PC-3 (cell line): ENCODE data around the gene CROT.

ENCODE experiments used
- EZH2 ChIP-seq: fragments of 300-600 bp; sonication (generic); IDR thresholded peaks from one replicate; pipeline ENCODE4 v1.6.1; 2017; ENCODE audit warnings: antibody characterized with exemption, mild to moderate bottlenecking, low read length; ENCODE audit not compliant: unreplicated experiment
- EZH2phosphoT487 ChIP-seq: fragments of 300-600 bp; sonication (generic); IDR thresholded peaks from 2 replicates; pipeline ENCODE4 v1.6.1; 2018; ENCODE audit warnings: mild to moderate bottlenecking, antibody characterized with exemption, low read length, borderline replicate concordance
- TF ChIP-seq, protein P1 (sequence below): fragments of 300-600 bp; sonication (generic); conservative IDR thresholded peaks from 2 replicates; pipeline ENCODE4 v1.5.1; 2017; ENCODE audit warnings: antibody characterized with exemption, low read depth, mild to moderate bottlenecking, low read length

DNA sequence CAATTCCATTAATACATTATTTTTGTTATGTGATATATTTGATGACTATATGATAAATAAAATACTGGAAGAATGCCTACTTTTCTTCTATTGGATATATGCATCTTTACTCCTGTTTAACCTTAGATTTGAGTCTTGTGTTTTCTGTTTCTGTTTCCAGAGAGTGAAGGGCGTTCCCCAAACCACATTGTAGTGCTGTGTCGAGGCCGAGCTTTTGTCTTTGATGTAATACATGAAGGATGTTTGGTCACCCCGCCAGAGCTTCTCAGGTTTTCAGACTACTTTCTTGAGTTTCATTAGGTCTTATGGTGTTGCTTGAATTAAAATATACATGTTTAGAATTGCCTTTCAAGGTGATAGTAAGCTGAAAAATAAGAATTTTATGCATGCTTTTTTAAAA lies 23.8 kb downstream of the CROT start:
- TF ChIP-seq, protein P1, sequence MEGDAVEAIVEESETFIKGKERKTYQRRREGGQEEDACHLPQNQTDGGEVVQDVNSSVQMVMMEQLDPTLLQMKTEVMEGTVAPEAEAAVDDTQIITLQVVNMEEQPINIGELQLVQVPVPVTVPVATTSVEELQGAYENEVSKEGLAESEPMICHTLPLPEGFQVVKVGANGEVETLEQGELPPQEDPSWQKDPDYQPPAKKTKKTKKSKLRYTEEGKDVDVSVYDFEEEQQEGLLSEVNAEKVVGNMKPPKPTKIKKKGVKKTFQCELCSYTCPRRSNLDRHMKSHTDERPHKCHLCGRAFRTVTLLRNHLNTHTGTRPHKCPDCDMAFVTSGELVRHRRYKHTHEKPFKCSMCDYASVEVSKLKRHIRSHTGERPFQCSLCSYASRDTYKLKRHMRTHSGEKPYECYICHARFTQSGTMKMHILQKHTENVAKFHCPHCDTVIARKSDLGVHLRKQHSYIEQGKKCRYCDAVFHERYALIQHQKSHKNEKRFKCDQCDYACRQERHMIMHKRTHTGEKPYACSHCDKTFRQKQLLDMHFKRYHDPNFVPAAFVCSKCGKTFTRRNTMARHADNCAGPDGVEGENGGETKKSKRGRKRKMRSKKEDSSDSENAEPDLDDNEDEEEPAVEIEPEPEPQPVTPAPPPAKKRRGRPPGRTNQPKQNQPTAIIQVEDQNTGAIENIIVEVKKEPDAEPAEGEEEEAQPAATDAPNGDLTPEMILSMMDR: no peak
- no peak for TF ChIP-seq EZH2
- no peak for TF ChIP-seq EZH2phosphoT487
